Mononuclear cell (primary cell): ENCODE measurements around the gene CEP112. TPM values are rescaled to one million over a fixed set of nuclear protein-coding genes. Genes with fewer than 3 reads are reported as not detected.

Experiments used
- H3K27me3 ChIP-seq: 2 replicates; pipeline ENCODE4 v1.6.0; 2011; ENCODE audit warnings: low read length, control low read depth; ENCODE audit not compliant: insufficient read depth
- H3K4me1 ChIP-seq: 2 replicates; pipeline ENCODE4 v1.5.1; 2011; ENCODE audit warnings: mild to moderate bottlenecking, low read length, control low read depth; ENCODE audit not compliant: insufficient read depth
- H3K4me3 ChIP-seq: 2 replicates; pipeline ENCODE4 v1.5.1; 2011; ENCODE audit warnings: mild to moderate bottlenecking, low read length, moderate library complexity
- H3K9me3 ChIP-seq: 2 replicates; pipeline ENCODE4 v1.5.1; 2011; ENCODE audit warnings: low read depth, mild to moderate bottlenecking, control low read depth, low read length
- total RNA-seq: library from RNA; depleted of rRNA; stranded (reverse); fragments of >200 nt; gene quantifications from one replicate; pipeline ENCODE4 v1.2.3, GENCODE V29; 2012

Gene CEP112
- total RNA-seq, 1 donor: 3.3 TPM

GRCh38 chr17:65637786-65638185 lies 554.1 kb downstream of the CEP112 start:
- H3K4me3 ChIP-seq: no peak overlapping the region
- H3K9me3 ChIP-seq: no peaks in the 10 kb centered on the region
- no peaks in the 10 kb centered on the region for H3K4me1 ChIP-seq
- no peaks in the 10 kb centered on the region for H3K27me3 ChIP-seq

- Histone ChIP-seq H3K4me3 (no peak overlapping the region), H3K27me3 (no peaks in the 10 kb centered on the region), H3K4me1 (no peaks in the 10 kb centered on the region), H3K9me3 (no peaks in the 10 kb centered on the region)
Observed at GRCh38 chr17:65634533-65634932, 557.4 kb downstream of the CEP112 start.

GRCh38 chr17:65633988-65634387 lies 557.9 kb downstream of the CEP112 start:
- Histone ChIP-seq H3K4me1 (no peaks in the 10 kb centered on the region), H3K27me3 (no peaks in the 10 kb centered on the region), H3K4me3 (no peak overlapping the region), H3K9me3 (no peaks in the 10 kb centered on the region)

DNA sequence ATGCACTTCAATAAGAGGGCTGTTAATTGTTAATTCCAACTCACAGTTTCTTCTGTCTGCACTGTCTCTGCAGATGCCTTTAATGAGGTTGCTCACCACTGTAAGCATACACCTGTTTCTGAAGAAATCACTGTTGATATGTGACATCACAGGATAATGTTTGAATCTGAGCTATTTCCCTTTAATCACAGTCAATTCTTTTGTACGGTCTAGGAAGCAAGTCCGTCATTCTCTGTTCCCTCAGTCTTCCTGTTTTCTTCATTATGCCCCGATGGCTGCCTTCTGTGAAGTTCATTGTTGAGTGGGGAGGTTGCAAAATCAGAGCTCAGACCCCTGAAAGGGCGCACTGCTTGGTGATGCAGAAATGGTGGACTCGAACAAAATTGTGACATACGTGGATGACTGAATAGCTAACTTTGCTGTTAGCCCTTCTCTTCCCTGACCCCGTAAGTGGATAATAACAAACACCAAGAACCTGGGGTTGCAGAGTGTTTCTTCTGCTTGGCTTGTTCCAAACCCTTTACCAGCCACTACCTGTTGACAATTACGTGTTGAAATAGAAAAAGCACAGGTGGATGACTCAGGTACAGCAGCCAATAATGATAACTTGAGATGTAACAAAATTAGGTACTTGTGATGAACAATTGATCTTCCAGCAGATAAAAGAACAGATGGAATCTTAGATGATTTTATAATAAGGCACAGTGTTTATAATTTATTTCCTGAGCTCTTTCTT lies 558.6 kb downstream of the CEP112 start:
- no peaks in the 10 kb centered on the region for H3K27me3 ChIP-seq
- no peaks in the 10 kb centered on the region for H3K9me3 ChIP-seq
- H3K4me1 ChIP-seq: no peaks in the 10 kb centered on the region
- no peak overlapping the region for H3K4me3 ChIP-seq

DNA sequence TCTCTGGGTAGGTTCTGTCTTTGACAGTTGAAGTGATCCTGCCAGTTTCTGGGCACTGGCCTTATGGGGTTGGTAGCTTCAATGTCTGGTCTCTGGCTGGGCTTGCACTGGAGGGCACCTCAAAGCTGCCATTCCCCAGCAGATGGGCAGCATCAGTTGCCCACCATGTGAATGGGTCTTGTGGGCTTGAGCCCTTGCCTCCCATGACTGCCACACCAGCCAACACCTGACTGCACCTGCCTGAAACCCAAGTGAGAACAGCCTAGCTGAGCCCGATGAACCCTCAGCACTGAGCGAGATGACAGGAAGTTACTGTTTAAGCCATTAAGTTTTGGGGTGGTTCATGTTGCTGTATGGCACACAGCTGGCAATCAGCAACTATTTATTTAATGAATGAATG lies 561.4 kb downstream of the CEP112 start:
- H3K4me3 ChIP-seq: no peak overlapping the region
- H3K9me3 ChIP-seq: no peaks in the 10 kb centered on the region
- H3K27me3 ChIP-seq: no peaks in the 10 kb centered on the region
- no peaks in the 10 kb centered on the region for H3K4me1 ChIP-seq

DNA sequence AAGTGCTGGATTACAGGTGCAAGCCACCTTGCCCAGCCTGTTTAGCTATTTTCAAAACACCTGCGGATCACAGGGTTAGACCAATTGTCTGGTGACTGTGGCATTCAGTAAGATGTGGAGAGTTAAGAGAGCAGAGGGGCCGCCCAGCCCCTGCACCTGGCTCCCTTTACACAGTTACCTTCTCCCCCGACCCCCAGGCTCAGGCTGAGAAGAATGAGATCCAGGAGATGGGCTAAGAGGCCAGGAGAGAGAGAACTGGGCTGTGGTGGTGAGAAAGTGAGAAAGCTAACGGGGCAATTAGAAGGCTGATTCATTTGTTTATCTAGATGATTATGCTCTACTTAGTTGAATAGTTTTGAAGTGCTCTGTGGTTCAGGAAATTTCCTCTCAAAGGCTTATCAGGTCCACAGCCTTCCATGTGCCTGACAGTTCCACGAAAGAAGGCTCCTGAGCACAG lies 562.7 kb downstream of the CEP112 start:
- no peaks in the 10 kb centered on the region for H3K9me3 ChIP-seq
- no peaks in the 10 kb centered on the region for H3K4me1 ChIP-seq
- H3K27me3 ChIP-seq: no peaks in the 10 kb centered on the region
- H3K4me3 ChIP-seq: no peak overlapping the region

GRCh38 chr17:65628644-65629036 lies 563.3 kb downstream of the CEP112 start:
- Histone ChIP-seq H3K27me3 (no peaks in the 10 kb centered on the region), H3K4me1 (no peaks in the 10 kb centered on the region), H3K4me3 (no peak overlapping the region), H3K9me3 (no peaks in the 10 kb centered on the region)

DNA sequence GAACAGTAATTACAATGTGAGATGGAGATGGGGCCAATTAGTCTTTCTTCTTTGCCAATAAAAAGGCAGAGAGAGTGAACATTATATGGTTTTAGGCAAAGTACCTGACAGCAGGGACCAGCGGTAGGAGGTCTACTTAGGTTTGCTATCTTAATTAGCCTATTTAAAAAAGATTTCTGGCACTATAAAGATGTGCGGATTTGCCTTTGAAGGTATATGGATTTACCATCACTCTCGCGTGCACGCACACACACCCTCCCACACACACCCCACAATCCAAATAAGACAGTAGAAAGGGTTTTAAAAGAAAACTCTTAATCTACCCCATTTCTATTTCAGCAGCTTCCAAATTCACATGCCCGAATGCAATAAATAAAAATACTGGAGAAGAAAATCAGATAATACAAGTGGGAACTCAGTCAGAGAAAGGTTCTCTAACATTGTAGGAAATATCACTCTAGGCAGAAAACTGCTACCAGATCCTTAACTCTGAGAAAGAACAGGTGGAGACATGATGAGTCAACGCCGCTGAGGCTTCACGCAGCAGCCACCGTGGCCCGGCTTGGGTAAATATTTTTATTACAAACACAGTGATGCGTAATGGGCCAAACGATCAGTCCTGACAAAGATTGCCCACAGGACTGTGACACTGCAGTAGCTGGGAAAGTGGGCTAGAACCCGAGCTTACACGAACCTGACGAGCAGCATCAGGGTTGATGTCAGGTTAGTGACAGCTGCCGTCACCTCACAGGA lies 563.9 kb downstream of the CEP112 start:
- H3K9me3 ChIP-seq: no peaks in the 10 kb centered on the region
- H3K4me1 ChIP-seq: no peaks in the 10 kb centered on the region
- H3K4me3 ChIP-seq: no peak overlapping the region
- no peaks in the 10 kb centered on the region for H3K27me3 ChIP-seq

DNA sequence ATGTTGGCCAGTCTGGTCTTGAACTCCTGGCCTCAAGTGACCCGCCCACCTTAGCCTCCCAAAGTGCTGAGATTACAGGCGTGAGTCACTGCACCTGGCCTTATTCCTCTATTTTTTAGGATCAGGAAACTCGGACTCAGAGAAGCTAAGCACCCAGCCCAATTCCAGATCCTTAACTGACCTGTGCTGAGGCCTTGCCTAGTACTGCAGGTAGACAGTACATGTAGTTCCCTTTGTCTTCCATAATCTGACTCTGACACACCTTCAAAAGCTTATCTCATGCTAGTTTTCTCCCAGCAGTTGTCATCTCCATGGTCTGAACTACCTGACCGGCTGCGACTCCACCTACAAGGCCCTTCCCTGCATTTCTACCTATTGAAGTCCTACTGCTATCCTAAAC lies 564.8 kb downstream of the CEP112 start:
- no peaks in the 10 kb centered on the region for H3K27me3 ChIP-seq
- no peaks in the 10 kb centered on the region for H3K9me3 ChIP-seq
- no peaks in the 10 kb centered on the region for H3K4me1 ChIP-seq
- no peak overlapping the region for H3K4me3 ChIP-seq

DNA sequence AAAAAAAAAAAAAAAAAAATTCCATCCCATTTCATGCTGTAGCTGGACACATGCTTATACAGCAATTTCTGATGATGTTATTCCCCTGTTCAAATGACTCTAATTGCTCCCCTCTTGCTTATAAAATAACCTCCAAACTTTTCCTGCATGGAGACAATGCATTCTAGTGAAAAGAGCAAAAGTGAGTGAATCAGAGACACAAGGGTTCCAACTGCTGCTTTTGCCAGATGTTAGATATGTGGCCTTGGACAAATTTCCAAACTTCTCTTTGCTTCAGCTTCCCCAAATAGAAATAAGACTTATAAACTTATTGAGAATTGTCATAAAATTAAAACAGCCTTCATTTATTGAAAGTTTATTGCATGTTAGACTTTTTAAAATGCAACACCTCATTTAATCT lies 565.5 kb downstream of the CEP112 start:
- Histone ChIP-seq H3K4me3 (no peak overlapping the region), H3K4me1 (no peaks in the 10 kb centered on the region), H3K27me3 (no peaks in the 10 kb centered on the region), H3K9me3 (no peaks in the 10 kb centered on the region)

DNA sequence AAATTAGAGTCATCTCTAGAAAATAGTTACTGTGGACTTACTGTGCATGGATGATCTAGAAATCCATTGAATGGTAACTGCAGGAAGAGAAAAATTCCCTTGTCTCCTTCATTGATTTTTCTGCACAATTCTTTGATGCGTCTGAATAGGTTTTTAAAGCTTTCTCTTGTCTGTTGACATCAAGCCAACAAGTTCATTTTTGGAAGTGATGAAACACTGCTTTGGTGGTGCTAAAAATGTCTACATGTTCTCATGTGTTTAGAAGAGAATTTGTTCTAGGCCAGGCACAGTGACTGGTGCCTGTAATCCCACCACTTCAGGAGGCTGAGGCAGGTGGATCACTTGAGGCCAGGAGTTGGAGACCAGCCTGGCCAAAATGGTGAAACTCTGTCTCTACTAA lies 573.4 kb downstream of the CEP112 start:
- Histone ChIP-seq H3K9me3 (no peaks in the 10 kb centered on the region), H3K4me1 (no peaks in the 10 kb centered on the region), H3K4me3 (no peak overlapping the region), H3K27me3 (no peaks in the 10 kb centered on the region)

DNA sequence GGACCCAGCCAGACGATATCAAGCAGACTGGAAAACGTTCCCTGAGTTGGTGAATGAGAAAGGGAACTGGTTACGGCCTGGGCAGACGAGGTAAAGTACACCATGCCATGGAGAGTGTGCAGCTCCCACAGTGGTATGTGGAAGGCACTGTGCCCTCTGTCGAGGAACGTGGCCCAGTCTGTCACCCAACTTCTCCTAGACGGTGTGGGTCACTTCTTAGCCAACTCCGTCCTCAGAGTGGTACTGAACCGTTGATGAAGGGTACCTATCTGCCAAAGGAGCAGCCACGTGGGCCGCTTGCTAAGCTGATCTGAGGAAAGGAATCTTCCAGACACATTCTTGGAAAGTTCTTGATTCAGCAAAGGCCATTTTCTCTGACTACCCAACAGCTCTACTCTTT lies 574.4 kb downstream of the CEP112 start:
- no peaks in the 10 kb centered on the region for H3K27me3 ChIP-seq
- H3K4me3 ChIP-seq: no peak overlapping the region
- H3K4me1 ChIP-seq: no peaks in the 10 kb centered on the region
- no peaks in the 10 kb centered on the region for H3K9me3 ChIP-seq

GRCh38 chr17:65609749-65610148 lies 582.2 kb downstream of the CEP112 start:
- Histone ChIP-seq H3K9me3 (no peaks in the 10 kb centered on the region), H3K4me3 (no peak overlapping the region), H3K4me1 (no peaks in the 10 kb centered on the region)

DNA sequence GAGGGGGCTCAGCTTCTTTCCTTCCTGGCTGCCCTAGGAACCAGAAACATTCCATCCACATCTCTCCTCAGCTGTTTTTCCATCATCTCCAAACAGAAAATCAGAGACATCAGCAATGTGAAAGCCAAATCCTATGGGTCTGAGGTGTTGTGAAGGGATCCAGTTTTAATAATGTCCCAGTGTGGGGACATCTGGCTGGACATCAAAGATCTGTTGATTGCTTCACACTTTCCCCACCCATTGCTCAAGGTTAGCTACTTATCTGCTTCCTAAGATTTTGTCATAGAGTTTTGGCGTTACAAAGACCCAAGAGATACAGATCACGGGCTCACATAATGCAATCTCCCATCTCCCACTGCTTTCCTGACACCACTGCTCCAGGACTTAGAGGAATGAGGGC lies 582.6 kb downstream of the CEP112 start:
- Histone ChIP-seq H3K4me3 (no peak overlapping the region), H3K4me1 (no peaks in the 10 kb centered on the region), H3K27me3 (no peaks in the 10 kb centered on the region), H3K9me3 (no peaks in the 10 kb centered on the region)

More at GRCh38 chr17:65609749-65610148, 582.2 kb downstream of the CEP112 start:
- H3K27me3 ChIP-seq: no peaks in the 10 kb centered on the region

GRCh38 chr17:65604070-65604469 lies 587.9 kb downstream of the CEP112 start:
- Histone ChIP-seq H3K27me3 (no peaks in the 10 kb centered on the region), H3K9me3 (no peaks in the 10 kb centered on the region), H3K4me3 (no peak overlapping the region), H3K4me1 (no peaks in the 10 kb centered on the region)

- H3K4me3 ChIP-seq: no peak overlapping the region
- no peaks in the 10 kb centered on the region for H3K27me3 ChIP-seq
- H3K9me3 ChIP-seq: no peaks in the 10 kb centered on the region
- no peaks in the 10 kb centered on the region for H3K4me1 ChIP-seq
Observed at GRCh38 chr17:65601881-65602280, 590.1 kb downstream of the CEP112 start.
